Right lobe of liver (tissue), 6 donors: ENCODE measurements around the gene TFEB. TPM values are rescaled to one million over a fixed set of nuclear protein-coding genes. Genes with fewer than 3 reads are reported as not detected.

ENCODE experiments used
- ATAC-seq, 4 donors: fragments of 200-7000 bp; cut with Tn5 transposase; one replicate each; pipeline ENCODE4 v1.9.1; 2020; ENCODE audit warnings: mild to moderate bottlenecking in 4 of 4, moderate library complexity in 4 of 4
- DNase-seq, 3 donors: peaks; one replicate each; pipeline ENCODE4 v3.0.0-alpha.2; 2020
- H3K27ac ChIP-seq, 3 donors: fragments of 200-600 bp; one replicate each; pipeline ENCODE4 v1.8.0; 2022
- H3K27me3 ChIP-seq, 2 donors: fragments of 200-600 bp; one replicate each; pipeline ENCODE4 v1.8.0; 2022
- H3K36me3 ChIP-seq, 4 donors: fragments of 200-600 bp; sonication (generic) in 1 of 4; one replicate each; pipeline versions ENCODE4 v1.5.1 to v1.8.0; 2017 to 2022; ENCODE audit warnings: control low read depth in 1 of 4
- H3K4me1 ChIP-seq, 4 donors: fragments of 200-600 bp; sonication (generic) in 1 of 4; one replicate each; pipeline versions ENCODE4 v1.5.1 to v1.8.0; 2017 to 2022; ENCODE audit warnings: control low read depth in 1 of 4
- H3K4me3 ChIP-seq, 3 donors: fragments of 200-600 bp; one replicate each; pipeline ENCODE4 v1.8.0; 2022
- H3K9me3 ChIP-seq, 4 donors: fragments of 200-600 bp; sonication (generic) in 1 of 4; one replicate each; pipeline versions ENCODE4 v1.5.1 to v1.8.0; 2017 to 2022; ENCODE audit warnings: control low read depth in 1 of 4
- POLR2A ChIP-seq: fragments of 450-650 bp; IDR thresholded peaks from one replicate; pipeline ENCODE4 v1.6.1; 2017; ENCODE audit warnings: antibody characterized with exemption, mild to moderate bottlenecking
- WGBS: methylation state at CpG from one replicate; pipeline ENCODE4 v1.1.6; 2018; ENCODE audit warnings: low coverage, low lambda C conversion rate; ENCODE audit not compliant: insufficient coverage; ENCODE audit errors: missing lambda C conversion rate; 5-methylcytosine and 5-hydroxymethylcytosine counted together
- intact Hi-C, 2 donors: fragments of 100-400 bp; cut with DNase I; formaldehyde crosslinking; loops; one replicate each; pipeline versions ENCODE4 v1.11.2 to v1.14.1; 2022
- total RNA-seq, 6 experiments: library from RNA; depleted of rRNA in 2 of 6; stranded (reverse); fragments of >200 nt in 2 of 6; fragmentation: NEBNext Ultra II Directional in 3 of 6; extraction: Animal tissue kit (Norgen Biotek cat#: 25700) in 3 of 6; gene quantifications; one replicate each; pipeline versions ENCODE4 v1.1.0 to v1.2.4, GENCODE V29; 2016 to 2023
- TF ChIP-seq, protein P1 (sequence below), 4 donors: fragments of 200-600 bp in 3 of 4; fragments of 450-650 bp in 1 of 4; IDR thresholded peaks; one replicate each; pipeline versions ENCODE4 v1.5.1 to v1.8.0; 2016 to 2022; ENCODE audit warnings: antibody characterized with exemption in 4 of 4, mild to moderate bottlenecking in 2 of 4
- donor health status: DM: no; HTN: yes; CAD: no.
- donor health status: DM: no; HTN: no; CAD: no.
- donor health status: DM: no; HTN: no; CAD: no.
- donor health status: DM: no; HTN: yes; CAD: no.
- donor health status: DM: no; HTN: yes; CAD: no.

TFEB gene
- total RNA-seq, 6 experiments from 2014 or later = 4.5 to 9.2 (median 6.6) TPM

DNA sequence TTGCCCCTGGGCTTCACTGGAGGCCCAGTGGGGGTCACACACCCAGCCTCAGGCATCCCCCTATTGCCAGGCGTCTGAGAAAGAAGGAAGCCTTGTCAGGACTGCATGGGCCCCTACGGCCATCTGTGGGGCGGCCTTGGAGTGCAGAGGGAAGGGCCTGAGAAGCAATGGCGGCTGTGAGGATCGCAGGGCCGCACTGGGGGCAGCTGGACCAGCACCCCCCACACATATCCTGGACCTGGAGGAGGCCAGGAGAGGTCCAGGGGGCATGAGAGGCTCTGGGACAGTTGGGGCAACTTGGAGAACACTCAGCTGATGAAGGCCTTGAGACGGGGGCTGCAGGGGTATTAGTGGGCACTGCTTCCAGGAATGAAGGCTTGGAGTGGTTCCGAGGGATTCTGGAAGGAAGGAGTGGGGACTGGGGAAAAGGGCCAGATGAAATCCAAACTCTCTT is 80.7 kb downstream of the TFEB start:
- no peaks in the 10 kb centered on the region for H3K4me1 ChIP-seq
- no peak for DNase-seq
- H3K27me3 ChIP-seq = no peaks in the 10 kb centered on the region
- no CpG with 5 or more reads among the region's 8 CpGs for WGBS
- H3K36me3 ChIP-seq = no peaks in the 10 kb centered on the region
- no peak for TF ChIP-seq POLR2A
- TF ChIP-seq, protein P1, sequence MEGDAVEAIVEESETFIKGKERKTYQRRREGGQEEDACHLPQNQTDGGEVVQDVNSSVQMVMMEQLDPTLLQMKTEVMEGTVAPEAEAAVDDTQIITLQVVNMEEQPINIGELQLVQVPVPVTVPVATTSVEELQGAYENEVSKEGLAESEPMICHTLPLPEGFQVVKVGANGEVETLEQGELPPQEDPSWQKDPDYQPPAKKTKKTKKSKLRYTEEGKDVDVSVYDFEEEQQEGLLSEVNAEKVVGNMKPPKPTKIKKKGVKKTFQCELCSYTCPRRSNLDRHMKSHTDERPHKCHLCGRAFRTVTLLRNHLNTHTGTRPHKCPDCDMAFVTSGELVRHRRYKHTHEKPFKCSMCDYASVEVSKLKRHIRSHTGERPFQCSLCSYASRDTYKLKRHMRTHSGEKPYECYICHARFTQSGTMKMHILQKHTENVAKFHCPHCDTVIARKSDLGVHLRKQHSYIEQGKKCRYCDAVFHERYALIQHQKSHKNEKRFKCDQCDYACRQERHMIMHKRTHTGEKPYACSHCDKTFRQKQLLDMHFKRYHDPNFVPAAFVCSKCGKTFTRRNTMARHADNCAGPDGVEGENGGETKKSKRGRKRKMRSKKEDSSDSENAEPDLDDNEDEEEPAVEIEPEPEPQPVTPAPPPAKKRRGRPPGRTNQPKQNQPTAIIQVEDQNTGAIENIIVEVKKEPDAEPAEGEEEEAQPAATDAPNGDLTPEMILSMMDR (IDR thresholded peaks at IDR 0.05) = no peak
- H3K27ac ChIP-seq = no peak overlapping the region
- no peak for ATAC-seq
- intact Hi-C loops = no loop called here
- H3K4me3 ChIP-seq = no peak overlapping the region
- no peaks in the 10 kb centered on the region for H3K9me3 ChIP-seq

DNA sequence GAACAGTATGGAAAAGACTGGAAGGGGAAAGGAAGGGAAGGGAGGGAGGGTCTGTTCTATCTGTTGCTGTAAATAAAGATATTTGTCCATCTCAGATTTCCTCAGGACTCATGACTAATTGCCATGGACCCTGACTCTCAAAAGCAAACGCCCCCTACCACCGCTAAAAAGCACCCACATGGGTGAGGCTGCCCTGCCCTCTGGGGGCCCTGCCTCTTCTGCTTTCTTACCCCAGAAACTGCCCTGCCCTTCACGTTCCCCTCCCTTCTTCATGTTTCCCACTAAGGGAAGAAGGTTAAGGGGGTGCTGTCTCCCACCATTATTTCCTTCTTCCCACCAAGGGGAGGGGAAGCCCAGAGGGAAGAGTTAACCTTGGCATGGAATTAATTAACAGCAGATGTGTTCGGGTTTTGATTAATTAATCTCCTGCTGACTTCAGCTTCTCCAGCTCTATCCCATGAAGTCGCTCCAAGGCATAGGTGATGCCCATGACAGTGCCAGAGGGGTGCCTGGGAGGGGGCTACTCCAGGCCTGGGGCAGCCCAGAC is 81.2 kb downstream of the TFEB start:
- ATAC-seq (no peak), DNase-seq (no peak)
- Histone ChIP-seq H3K4me3 (no peak overlapping the region), H3K27me3 (no peaks in the 10 kb centered on the region), H3K4me1 (no peaks in the 10 kb centered on the region), H3K36me3 (no peaks in the 10 kb centered on the region), H3K27ac (no peak overlapping the region), H3K9me3 (no peaks in the 10 kb centered on the region)
- WGBS = 44% methylated on average over 5 of the region's 5 CpGs
- intact Hi-C loops = no loop called here
- TF ChIP-seq, protein P1 (IDR thresholded peaks at IDR 0.05) = no peak

DNA sequence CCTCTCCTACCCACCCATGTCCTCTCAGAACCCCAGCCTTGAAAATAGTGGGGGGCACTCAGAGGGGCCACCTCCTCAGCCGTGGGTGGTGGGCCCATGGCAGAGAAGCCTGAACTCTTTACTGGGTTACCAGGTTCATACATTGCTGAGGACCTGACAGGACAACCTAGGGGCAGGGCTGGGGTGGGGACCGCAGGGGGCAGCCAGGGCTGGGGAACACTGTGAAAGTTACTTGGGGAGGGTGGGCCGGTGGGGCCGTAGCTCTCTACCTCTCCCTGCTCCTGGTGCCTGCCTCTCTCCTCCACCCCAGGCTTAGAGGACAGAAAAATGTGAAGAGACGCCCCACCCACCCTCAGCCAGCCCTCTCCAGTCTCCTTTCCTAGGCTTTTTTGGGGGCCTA is 81.7 kb downstream of the TFEB start:
- TF ChIP-seq, protein P1 (IDR thresholded peaks at IDR 0.05) = no peak
- TF ChIP-seq POLR2A = no peak

DNA sequence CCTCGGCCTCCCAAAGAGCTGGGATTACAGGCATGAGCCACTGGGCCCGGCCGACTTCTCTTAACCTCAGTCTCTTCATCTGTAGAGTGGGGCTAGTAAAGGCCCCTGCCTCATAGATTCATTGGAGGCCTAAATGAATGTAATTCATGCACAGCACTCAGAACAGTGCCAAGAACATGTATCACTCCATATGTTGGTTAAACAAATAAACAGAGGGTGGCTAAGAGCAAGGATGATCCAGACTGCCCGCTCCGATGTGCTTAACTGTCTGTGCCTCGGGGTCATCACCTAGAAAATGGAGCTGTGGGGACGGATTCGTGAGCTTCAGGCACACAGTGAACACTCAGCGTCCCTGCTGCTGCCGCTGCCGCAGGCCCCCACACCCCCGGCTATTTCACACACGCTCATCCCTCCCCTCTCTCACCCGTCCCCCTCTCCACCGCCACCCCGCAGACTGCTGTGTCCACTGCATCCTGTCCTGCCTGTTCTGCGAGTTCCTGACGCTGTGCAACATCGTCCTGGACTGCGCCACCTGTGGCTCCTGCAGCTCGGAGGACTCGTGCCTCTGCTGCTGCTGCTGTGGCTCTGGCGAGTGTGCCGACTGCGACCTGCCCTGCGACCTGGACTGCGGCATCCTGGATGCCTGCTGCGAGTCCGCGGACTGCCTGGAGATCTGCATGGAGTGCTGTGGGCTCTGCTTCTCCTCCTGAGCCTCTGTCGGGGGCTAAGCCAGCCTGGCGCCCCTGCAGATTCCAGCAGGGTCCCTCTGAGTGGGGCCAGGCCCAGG is 82.3 kb downstream of the TFEB start:
- ATAC-seq = no peak
- H3K9me3 ChIP-seq = no peaks in the 10 kb centered on the region

More for the DNA sequence above, 81.7 kb downstream of the TFEB start:
- WGBS = 57% methylated on average over 4 of the region's 5 CpGs
- Histone ChIP-seq H3K27me3 (no peaks in the 10 kb centered on the region), H3K9me3 (no peaks in the 10 kb centered on the region), H3K4me1 (no peaks in the 10 kb centered on the region), H3K36me3 (no peaks in the 10 kb centered on the region), H3K4me3 (no peak overlapping the region), H3K27ac (no peak overlapping the region)
- intact Hi-C loops = no loop called here
- peak in 1 of 3 donors; percentile 33 for DNase-seq
- ATAC-seq = no peak

More for the DNA sequence above, 82.3 kb downstream of the TFEB start:
- H3K4me1 ChIP-seq = no peaks in the 10 kb centered on the region
- H3K4me3 ChIP-seq = no peak overlapping the region
- intact Hi-C loops = no loop called here
- no peak overlapping the region for H3K27ac ChIP-seq
- WGBS = 65% methylated on average over 3 of the region's 32 CpGs
- TF ChIP-seq, protein P1 (IDR thresholded peaks at IDR 0.05) = no peak
- TF ChIP-seq POLR2A = no peak
- DNase-seq = peak in 1 of 3 donors; percentile 48
- no peaks in the 10 kb centered on the region for H3K27me3 ChIP-seq
- no peaks in the 10 kb centered on the region for H3K36me3 ChIP-seq
